SK-N-MC (cell line): ENCODE data around the gene IRF4.

ENCODE experiments used
- EZH2 ChIP-seq: fragments of 200-600 bp; sonication (generic); IDR thresholded peaks from one replicate; pipeline ENCODE4 v1.6.1; 2017; ENCODE audit warnings: antibody characterized with exemption
- FOXP2 ChIP-seq: optimal IDR thresholded peaks from 2 replicates; pipeline ENCODE3; 2011; ENCODE audit warnings: mild to moderate bottlenecking, moderate library complexity; ENCODE audit not compliant: insufficient read depth; ENCODE audit errors: extremely low read length, control extremely low read depth
- POLR2AphosphoS5 ChIP-seq: IDR thresholded peaks from 2 replicates; pipeline ENCODE4 v1.6.1; 2012; ENCODE audit warnings: mild to moderate bottlenecking, low read depth, low read length, borderline replicate concordance

GRCh38 chr6:358847-359246, 32.7 kb upstream of the IRF4 start:
- TF ChIP-seq FOXP2 (no peak), EZH2 (no peak), POLR2AphosphoS5 (no peak)
